Glutamatergic neuron (in vitro differentiated cells): ENCODE measurements around the gene PIGU. TPM values are rescaled to one million over a fixed set of nuclear protein-coding genes. Genes with fewer than 3 reads are reported as not detected.

Experiments used
- DNase-seq: peaks from one replicate; pipeline ENCODE4 v3.0.0; 2022
- H3K27ac Mint-ChIP-seq: one replicate; pipeline ENCODE4 v1.8.0; 2020; ENCODE audit warnings: mild to moderate bottlenecking, mixed read lengths, inconsistent platforms; ENCODE audit not compliant: unreplicated experiment
- H3K27me3 Mint-ChIP-seq: one replicate; pipeline ENCODE4 v1.8.0; 2020; ENCODE audit warnings: mild to moderate bottlenecking, moderate library complexity, mixed read lengths, inconsistent platforms; ENCODE audit not compliant: unreplicated experiment
- H3K36me3 Mint-ChIP-seq: one replicate; pipeline ENCODE4 v1.8.0; 2020; ENCODE audit warnings: mild to moderate bottlenecking, mixed read lengths, inconsistent platforms; ENCODE audit not compliant: unreplicated experiment
- H3K4me1 Mint-ChIP-seq: one replicate; pipeline ENCODE4 v1.8.0; 2020; ENCODE audit warnings: mild to moderate bottlenecking, low read depth, mixed read lengths, inconsistent platforms; ENCODE audit not compliant: unreplicated experiment
- H3K4me3 Mint-ChIP-seq: one replicate; pipeline ENCODE4 v1.8.0; 2020; ENCODE audit warnings: mild to moderate bottlenecking, mixed read lengths, inconsistent platforms; ENCODE audit not compliant: unreplicated experiment
- H3K9me3 Mint-ChIP-seq: one replicate; pipeline ENCODE4 v1.8.0; 2020; ENCODE audit warnings: mild to moderate bottlenecking, moderate library complexity, mixed read lengths, inconsistent platforms; ENCODE audit not compliant: unreplicated experiment
- total RNA-seq: library from RNA; stranded (reverse); fragmentation: NEBNext Ultra II Directional; extraction: Animal tissue kit (Norgen Biotek cat#: 25700); gene quantifications from one replicate; pipeline ENCODE4 v1.2.1, GENCODE V29; 2021; ENCODE audit not compliant: unreplicated experiment
- TF ChIP-seq, protein P1 (sequence below): fragments of 200-600 bp; sonication (generic); IDR thresholded peaks from one replicate; pipeline ENCODE4 v1.5.0; 2021; ENCODE audit not compliant: partially characterized antibody, unreplicated experiment

PIGU gene
- total RNA-seq, 1 donor from 2014 or later, result 19.4 TPM

DNA sequence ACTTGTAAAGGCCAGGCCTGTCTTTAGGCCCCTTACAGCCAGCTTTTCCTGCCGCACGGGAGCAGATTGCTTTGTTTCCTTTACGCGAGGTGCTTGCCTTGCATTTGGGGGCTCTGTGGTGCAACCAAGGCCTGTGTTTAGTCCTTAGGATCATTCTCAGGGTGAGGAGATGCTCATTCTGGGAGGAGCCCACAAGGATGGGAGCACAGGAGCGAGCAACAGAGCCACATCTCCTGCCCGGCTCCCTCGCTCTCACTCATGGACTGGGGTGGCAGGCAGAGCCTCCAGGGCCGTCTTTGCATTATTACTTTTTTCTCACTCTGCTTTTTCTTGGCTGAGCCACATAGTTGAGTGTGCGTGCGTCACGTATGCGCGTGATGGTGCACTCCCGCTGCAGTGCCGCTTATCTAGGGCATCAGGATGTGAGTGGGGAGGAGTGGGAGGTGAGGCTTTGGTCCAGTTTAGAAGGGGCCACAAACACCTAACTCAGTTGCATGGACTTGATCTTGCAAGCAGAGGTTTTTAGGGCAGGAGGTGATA is 141.5 kb downstream of the PIGU start:
- Mint-ChIP-seq H3K4me1 (peaks cover 12% of the 10 kb centered on the region), H3K27me3 (peaks cover 8% of the 10 kb centered on the region), H3K9me3 (peaks cover 5% of the 10 kb centered on the region), H3K36me3 (peaks cover 4% of the 10 kb centered on the region), H3K4me3 (no peak overlapping the region), H3K27ac (no peak overlapping the region)
- no peak for DNase-seq
- TF ChIP-seq, protein P1, sequence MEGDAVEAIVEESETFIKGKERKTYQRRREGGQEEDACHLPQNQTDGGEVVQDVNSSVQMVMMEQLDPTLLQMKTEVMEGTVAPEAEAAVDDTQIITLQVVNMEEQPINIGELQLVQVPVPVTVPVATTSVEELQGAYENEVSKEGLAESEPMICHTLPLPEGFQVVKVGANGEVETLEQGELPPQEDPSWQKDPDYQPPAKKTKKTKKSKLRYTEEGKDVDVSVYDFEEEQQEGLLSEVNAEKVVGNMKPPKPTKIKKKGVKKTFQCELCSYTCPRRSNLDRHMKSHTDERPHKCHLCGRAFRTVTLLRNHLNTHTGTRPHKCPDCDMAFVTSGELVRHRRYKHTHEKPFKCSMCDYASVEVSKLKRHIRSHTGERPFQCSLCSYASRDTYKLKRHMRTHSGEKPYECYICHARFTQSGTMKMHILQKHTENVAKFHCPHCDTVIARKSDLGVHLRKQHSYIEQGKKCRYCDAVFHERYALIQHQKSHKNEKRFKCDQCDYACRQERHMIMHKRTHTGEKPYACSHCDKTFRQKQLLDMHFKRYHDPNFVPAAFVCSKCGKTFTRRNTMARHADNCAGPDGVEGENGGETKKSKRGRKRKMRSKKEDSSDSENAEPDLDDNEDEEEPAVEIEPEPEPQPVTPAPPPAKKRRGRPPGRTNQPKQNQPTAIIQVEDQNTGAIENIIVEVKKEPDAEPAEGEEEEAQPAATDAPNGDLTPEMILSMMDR, result no peak

DNA sequence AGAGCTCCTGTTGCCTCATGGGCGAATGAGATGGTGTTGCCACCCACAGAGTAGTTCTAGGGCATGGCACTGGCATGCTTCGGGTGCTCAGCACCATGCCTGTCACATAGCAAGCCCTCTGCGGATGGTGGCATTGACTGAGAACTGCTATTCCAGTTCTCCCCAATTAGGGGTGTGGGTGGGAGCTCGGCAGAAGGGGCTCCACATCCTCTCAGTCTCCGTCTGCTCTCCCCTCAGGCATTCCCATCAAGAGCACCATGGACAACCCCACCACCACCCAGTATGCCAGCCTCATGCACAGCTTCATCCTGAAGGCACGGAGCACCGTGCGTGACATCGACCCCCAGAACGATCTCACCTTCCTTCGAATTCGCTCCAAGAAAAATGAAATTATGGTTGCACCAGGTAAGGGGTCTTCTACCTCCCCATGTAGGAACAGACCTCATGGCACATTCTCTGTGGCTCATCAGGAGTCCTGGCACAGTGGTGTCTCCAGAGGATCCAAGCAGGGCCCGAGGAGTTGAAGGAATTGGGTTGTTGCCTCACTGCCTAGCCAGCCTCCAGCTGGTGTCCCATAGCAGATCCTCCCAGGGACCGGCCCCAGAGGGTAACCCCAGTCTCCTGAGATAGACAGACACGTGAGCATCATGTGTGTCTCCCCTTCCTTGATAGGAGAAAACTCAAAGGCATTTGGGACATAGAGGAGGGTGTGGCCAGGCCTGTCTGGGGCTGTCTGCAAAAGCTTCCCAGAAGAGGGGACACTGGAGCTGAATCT is 142.3 kb downstream of the PIGU start:
- Mint-ChIP-seq H3K27me3 (peaks cover 8% of the 10 kb centered on the region), H3K9me3 (peaks cover 5% of the 10 kb centered on the region), H3K36me3 (peaks cover 4% of the 10 kb centered on the region), H3K27ac (no peak overlapping the region), H3K4me1 (peaks cover 12% of the 10 kb centered on the region), H3K4me3 (peak overlapping the region; percentile 25)
- TF ChIP-seq, protein P1, result no peak
- DNase-seq, result no peak

DNA sequence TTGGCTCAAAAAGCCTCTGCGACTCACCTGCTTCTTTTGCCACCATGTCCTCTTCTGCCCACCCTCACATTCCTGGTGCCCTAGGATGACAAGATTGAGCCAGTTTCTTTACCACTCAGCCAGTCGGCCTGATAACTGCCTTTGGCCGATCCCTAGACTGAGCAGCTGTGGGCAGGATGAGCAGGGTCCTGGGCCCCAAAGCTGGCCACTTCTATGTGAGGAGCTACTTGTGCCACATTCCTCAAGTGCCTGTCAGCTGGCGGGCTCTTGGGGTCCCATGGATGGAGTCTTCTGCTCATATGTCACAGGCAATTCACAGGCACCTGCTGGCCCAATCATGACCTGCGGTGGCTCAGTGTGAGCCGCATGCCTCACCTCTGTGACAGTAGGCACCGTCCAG is 144.1 kb downstream of the PIGU start:
- TF ChIP-seq, protein P1, result no peak
- DNase-seq, result no peak
- H3K4me1 Mint-ChIP-seq, result peaks cover 12% of the 10 kb centered on the region
- H3K27me3 Mint-ChIP-seq, result peaks cover 8% of the 10 kb centered on the region
- peaks cover 4% of the 10 kb centered on the region for H3K36me3 Mint-ChIP-seq
- H3K4me3 Mint-ChIP-seq, result no peak overlapping the region
- no peak overlapping the region for H3K27ac Mint-ChIP-seq
- peaks cover 5% of the 10 kb centered on the region for H3K9me3 Mint-ChIP-seq

DNA sequence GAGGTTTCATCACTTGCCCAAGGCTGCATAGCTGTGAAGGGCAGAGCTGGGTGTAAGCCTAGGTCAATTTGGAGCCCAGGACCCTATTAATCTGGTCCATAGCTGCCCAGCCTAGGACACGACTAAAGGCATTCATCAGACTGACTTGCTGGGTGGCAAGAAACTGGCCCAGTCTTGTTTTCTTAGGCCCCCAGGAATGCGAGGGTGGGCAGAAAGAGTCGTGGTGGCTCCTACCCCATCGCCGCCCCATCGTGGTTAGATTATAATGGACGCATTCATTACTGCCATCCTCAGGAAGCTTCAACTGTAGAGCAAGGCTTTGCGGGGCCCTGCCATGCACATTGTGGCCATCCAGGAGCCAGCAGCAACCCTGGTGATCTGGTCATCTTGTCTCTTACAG is 144.6 kb downstream of the PIGU start:
- H3K36me3 Mint-ChIP-seq, result peaks cover 4% of the 10 kb centered on the region
- no peak overlapping the region for H3K4me3 Mint-ChIP-seq
- TF ChIP-seq, protein P1, result no peak
- no peak for DNase-seq
- H3K27ac Mint-ChIP-seq, result no peak overlapping the region
- H3K27me3 Mint-ChIP-seq, result peaks cover 8% of the 10 kb centered on the region
- peaks cover 12% of the 10 kb centered on the region for H3K4me1 Mint-ChIP-seq
- H3K9me3 Mint-ChIP-seq, result peaks cover 5% of the 10 kb centered on the region

DNA sequence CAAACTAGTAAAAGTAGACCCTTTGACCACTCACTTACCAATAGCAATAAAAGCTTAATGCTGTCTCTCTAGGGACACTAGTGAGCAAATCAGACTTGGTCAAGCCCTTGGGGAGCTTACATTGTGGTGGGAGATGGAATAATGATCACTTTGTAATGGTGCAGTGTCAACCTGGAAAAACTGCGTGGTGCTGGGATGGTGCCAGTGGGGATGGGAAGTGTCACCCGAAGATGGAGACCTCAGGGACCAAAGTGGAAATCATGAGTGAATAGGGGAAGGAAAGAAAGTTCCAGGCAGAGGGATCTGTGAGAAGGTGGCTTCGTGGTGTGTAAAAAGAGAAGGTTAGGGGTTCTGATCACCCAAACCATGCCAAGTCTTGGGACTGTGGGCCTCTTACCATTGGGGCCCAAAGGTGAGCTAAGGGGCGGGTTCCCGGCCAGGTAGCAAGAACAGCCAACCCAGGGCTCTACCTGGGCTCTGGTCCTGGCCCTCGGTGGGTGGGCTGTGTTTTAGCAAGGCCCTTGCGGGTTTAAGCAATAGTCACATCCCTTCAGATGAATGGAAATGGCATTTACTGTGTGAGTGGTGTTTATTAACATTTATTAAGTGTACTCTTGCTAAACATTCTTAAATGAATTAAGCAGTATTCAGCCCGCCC is 145.2 kb downstream of the PIGU start:
- Mint-ChIP-seq H3K27me3 (peaks cover 8% of the 10 kb centered on the region), H3K4me1 (peaks cover 12% of the 10 kb centered on the region), H3K9me3 (peaks cover 5% of the 10 kb centered on the region), H3K27ac (no peak overlapping the region), H3K4me3 (no peak overlapping the region), H3K36me3 (peaks cover 4% of the 10 kb centered on the region)
- DNase-seq, result no peak
- TF ChIP-seq, protein P1, result no peak
